ENCODE results near the gene SMAD6. TPM values are rescaled to one million over a fixed set of nuclear protein-coding genes. Genes with fewer than 3 reads are reported as not detected.

SMAD6 gene
- total RNA-seq, 6 experiments from 2014 or later: 10.5 to 17.2 (median 12.3) TPM

- TF ChIP-seq POLR2A (IDR thresholded peaks at IDR 0.05) (no peak), CTCF (IDR thresholded peaks at IDR 0.05) (no peak)
- intact Hi-C loops (cut with DNase I): loop anchor here in 1 of 2 donors (10.0 kb wide), 1 partner anchor 56 kb away; the partner anchor contains the start of gene SMAD6
- WGBS (ENCODE audit: insufficient coverage, low coverage, low lambda C conversion rate, missing lambda C conversion rate): 44% methylated on average over 5 of the region's 16 CpGs
- H3K9me3 ChIP-seq: no peaks in the 10 kb centered on the region
- H3K4me1 ChIP-seq: peaks cover 2 to 43% (median 6%) of the 10 kb centered on the region in 4 donors
- H3K4me3 ChIP-seq: no peak overlapping the region
- peak in 2 of 3 donors; percentile 46 to 59 for DNase-seq
- H3K27me3 ChIP-seq: no peaks in the 10 kb centered on the region
- peak; percentile 41 to 56 (median 46) for ATAC-seq
- no peaks in the 10 kb centered on the region for H3K36me3 ChIP-seq
- peak overlapping the region in 2 of 3 donors; percentile 18 to 59 for H3K27ac ChIP-seq
Measured at GRCh38 chr15:66760968-66761725, 59.1 kb downstream of the SMAD6 start.

- DNase-seq: peak in 1 of 3 donors; percentile 47
- TF ChIP-seq POLR2A (IDR thresholded peaks at IDR 0.05) (no peak), CTCF (IDR thresholded peaks at IDR 0.05) (no peak)
- no peak overlapping the region for H3K4me3 ChIP-seq
- no peaks in the 10 kb centered on the region for H3K9me3 ChIP-seq
- intact Hi-C loops (cut with DNase I): loop anchor here in 1 of 2 donors (10.0 kb wide), 1 partner anchor 57 kb away; the partner anchor contains the start of gene SMAD6
- no peaks in the 10 kb centered on the region for H3K36me3 ChIP-seq
- peaks cover 2 to 48% (median 10%) of the 10 kb centered on the region in 4 donors for H3K4me1 ChIP-seq
- WGBS (ENCODE audit: insufficient coverage, low coverage, low lambda C conversion rate, missing lambda C conversion rate): 62% methylated on average over 14 of the region's 17 CpGs
- ATAC-seq: no peak
- H3K27me3 ChIP-seq: no peaks in the 10 kb centered on the region
- H3K27ac ChIP-seq: peak overlapping the region in 2 of 3 donors; percentile 16 to 51
Measured at GRCh38 chr15:66761726-66762595, 59.9 kb downstream of the SMAD6 start.

- H3K27ac ChIP-seq: peak overlapping the region in 2 of 3 donors; percentile 37 to 65
- no peaks in the 10 kb centered on the region for H3K9me3 ChIP-seq
- no peak for TF ChIP-seq CTCF (IDR thresholded peaks at IDR 0.05)
- no peak for TF ChIP-seq POLR2A (IDR thresholded peaks at IDR 0.05)
- intact Hi-C loops (cut with DNase I): loop anchor here in 1 of 2 donors (10.0 kb wide), 1 partner anchor 59 kb away; the partner anchor contains the start of gene SMAD6
- peak; percentile 2 to 38 (median 18) for ATAC-seq
- H3K36me3 ChIP-seq: no peaks in the 10 kb centered on the region
- H3K4me1 ChIP-seq: peaks cover 2 to 56% (median 14%) of the 10 kb centered on the region in 4 donors
- H3K4me3 ChIP-seq: no peak overlapping the region
- WGBS (ENCODE audit: insufficient coverage, low coverage, low lambda C conversion rate, missing lambda C conversion rate): 60% methylated on average over 4 of the region's 23 CpGs
- H3K27me3 ChIP-seq: no peaks in the 10 kb centered on the region
- peak; percentile 62 to 75 (median 67) for DNase-seq
Measured at GRCh38 chr15:66763186-66764071, 61.4 kb downstream of the SMAD6 start.

Measured in right lobe of liver (tissue), 6 donors.